Measurements from ENCODE around the gene LGALS13.

The LGALS13 gene

DNA sequence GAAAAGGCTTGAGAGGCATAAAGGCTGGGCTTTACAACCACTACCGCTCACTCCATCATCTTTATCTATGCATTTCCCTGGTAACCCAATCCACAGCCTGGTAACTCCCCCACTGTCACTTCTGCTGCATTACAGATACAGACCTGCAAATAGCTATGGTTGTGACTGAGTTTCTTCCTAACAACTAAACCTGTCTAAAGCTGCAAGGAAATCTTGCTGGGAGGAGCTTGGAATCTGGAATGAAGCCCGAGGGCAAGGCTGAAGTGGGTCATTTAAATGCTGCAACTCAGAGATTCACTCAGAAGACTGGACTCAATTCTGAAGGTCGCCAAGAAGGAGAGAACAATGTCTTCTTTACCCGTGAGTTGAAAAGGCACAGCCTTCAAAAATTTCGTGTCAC is at the start of gene LGALS13:
Gene LGALS13 (plus strand): TSS at position 301 of the 400 bp plus-strand sequence. CDS start 45 bp downstream, at position 346.
- DNase-seq (ENCODE audit: extremely low read depth, insufficient read length), result no peak
- no peak within 1 kb of the TSS for H3K4me3 ChIP-seq (replicated peaks; ENCODE audit: low read depth, low read length)
- H3K27me3 ChIP-seq (replicated peaks; ENCODE audit: control insufficient read depth, insufficient read depth, low read length), result no peaks in the 10 kb centered on the region; the same call in none of the 2 replicates
- no peak for TF ChIP-seq CTCF (IDR thresholded peaks at IDR 0.05; ENCODE audit: insufficient read depth, low read length, poor library complexity, severe bottlenecking)
- H3K36me3 ChIP-seq (ENCODE audit: control insufficient read depth, insufficient read depth, low read length), result no peaks in the 10 kb centered on the region

DNA sequence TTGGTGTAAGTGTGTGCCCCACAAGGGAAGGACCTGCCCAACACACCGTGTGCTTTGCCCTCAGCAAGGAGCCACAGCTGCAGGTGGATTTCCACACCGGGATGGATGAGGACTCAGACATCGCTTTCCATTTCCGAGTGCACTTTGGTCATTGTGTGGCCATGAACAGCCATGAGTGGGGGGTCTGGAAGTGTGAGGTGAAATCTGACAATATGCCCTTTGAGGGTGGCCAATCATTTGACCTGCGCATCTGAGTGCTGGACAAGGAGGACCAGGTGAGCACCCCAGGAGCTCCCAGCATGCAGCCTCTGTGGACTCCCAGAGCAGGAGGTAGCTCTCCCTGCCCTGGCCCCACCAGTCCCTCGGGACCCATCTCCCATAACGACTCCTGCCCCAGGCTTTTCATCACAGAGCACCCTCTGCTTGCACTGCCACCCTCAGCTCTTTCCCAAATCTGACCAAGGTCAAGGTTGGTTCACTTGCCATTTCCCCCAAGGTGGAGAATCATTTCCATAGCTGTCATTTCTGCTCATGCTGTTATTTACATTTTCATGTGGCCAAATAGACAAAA is 49.2 kb upstream of the LGALS13 start:
- no peak overlapping the region for H3K4me3 ChIP-seq (replicated peaks; ENCODE audit: low read depth, low read length)
- TF ChIP-seq CTCF (IDR thresholded peaks at IDR 0.05; ENCODE audit: insufficient read depth, low read length, poor library complexity, severe bottlenecking), result no peak
- no peaks in the 10 kb centered on the region for H3K36me3 ChIP-seq (ENCODE audit: control insufficient read depth, insufficient read depth, low read length)
- DNase-seq (ENCODE audit: extremely low read depth, insufficient read length), result no peak
- no peaks in the 10 kb centered on the region for H3K27me3 ChIP-seq (replicated peaks; ENCODE audit: control insufficient read depth, insufficient read depth, low read length)

GRCh38 chr19:39554701-39555311 is 47.5 kb upstream of the LGALS13 start:
- no peak for DNase-seq (ENCODE audit: extremely low read depth, insufficient read length)
- no peak overlapping the region for H3K4me3 ChIP-seq (replicated peaks; ENCODE audit: low read depth, low read length)
- no peak for TF ChIP-seq CTCF (IDR thresholded peaks at IDR 0.05; ENCODE audit: insufficient read depth, low read length, poor library complexity, severe bottlenecking)
- H3K36me3 ChIP-seq (ENCODE audit: control insufficient read depth, insufficient read depth, low read length), result no peaks in the 10 kb centered on the region
- no peaks in the 10 kb centered on the region for H3K27me3 ChIP-seq (replicated peaks; ENCODE audit: control insufficient read depth, insufficient read depth, low read length)

GRCh38 chr19:39555883-39556282 is 46.4 kb upstream of the LGALS13 start:
- no peak for TF ChIP-seq CTCF (IDR thresholded peaks at IDR 0.05; ENCODE audit: insufficient read depth, low read length, poor library complexity, severe bottlenecking)
- H3K36me3 ChIP-seq (ENCODE audit: control insufficient read depth, insufficient read depth, low read length), result no peaks in the 10 kb centered on the region
- H3K27me3 ChIP-seq (replicated peaks; ENCODE audit: control insufficient read depth, insufficient read depth, low read length), result no peaks in the 10 kb centered on the region
- DNase-seq (ENCODE audit: extremely low read depth, insufficient read length), result no peak
- no peak overlapping the region for H3K4me3 ChIP-seq (replicated peaks; ENCODE audit: low read depth, low read length)

DNA sequence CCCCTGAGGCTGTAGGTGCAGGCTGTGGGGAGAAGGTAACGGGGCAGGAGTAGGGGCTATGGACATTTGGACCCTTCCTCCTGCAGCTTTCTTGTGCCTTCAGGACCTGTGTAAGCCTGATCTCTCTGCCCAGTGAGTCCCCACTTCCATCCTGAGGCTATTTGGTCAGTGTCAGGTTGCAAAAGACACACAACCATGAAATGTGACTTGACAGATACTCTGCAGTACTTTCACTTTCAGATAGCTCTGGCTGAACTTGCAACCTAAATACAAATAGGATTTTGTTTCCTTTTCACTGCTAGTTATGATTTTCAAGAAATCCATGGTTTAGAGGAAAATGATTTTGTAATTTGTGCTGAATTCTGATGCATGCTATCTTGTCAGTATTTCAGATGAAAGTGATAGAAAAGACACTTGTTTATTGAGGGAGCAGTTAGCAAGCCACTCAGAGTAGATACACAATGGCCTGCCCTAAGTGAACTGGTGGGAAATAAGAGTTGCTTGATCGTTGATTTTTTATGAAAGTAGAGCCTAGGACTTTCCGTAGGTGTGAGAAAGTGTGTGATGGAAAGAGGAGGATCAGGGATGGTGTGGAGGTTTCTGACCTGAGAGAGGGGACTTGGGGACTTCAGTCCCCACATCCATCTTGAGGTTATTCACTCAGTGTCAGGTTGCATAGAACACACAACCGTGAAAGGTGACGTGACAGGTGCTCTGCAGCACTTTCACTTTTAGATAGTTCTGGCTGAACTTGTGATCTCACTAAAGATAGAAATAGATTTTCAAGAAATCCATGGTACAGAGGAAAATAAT is 44.3 kb upstream of the LGALS13 start:
- Histone ChIP-seq H3K36me3 (ENCODE audit: control insufficient read depth, insufficient read depth, low read length) (no peaks in the 10 kb centered on the region), H3K27me3 (replicated peaks; ENCODE audit: control insufficient read depth, insufficient read depth, low read length) (no peaks in the 10 kb centered on the region), H3K4me3 (replicated peaks; ENCODE audit: low read depth, low read length) (peak overlapping the region; percentile 39)
- peak; percentile 35 for DNase-seq (ENCODE audit: extremely low read depth, insufficient read length)
- no peak for TF ChIP-seq CTCF (IDR thresholded peaks at IDR 0.05; ENCODE audit: insufficient read depth, low read length, poor library complexity, severe bottlenecking)
